ENCODE results near the gene EEFSEC. TPM values are rescaled to one million over a fixed set of nuclear protein-coding genes. Genes with fewer than 3 reads are reported as not detected.

Gene EEFSEC, protein sequence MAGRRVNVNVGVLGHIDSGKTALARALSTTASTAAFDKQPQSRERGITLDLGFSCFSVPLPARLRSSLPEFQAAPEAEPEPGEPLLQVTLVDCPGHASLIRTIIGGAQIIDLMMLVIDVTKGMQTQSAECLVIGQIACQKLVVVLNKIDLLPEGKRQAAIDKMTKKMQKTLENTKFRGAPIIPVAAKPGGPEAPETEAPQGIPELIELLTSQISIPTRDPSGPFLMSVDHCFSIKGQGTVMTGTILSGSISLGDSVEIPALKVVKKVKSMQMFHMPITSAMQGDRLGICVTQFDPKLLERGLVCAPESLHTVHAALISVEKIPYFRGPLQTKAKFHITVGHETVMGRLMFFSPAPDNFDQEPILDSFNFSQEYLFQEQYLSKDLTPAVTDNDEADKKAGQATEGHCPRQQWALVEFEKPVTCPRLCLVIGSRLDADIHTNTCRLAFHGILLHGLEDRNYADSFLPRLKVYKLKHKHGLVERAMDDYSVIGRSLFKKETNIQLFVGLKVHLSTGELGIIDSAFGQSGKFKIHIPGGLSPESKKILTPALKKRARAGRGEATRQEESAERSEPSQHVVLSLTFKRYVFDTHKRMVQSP
- 3.0 and 4.1 TPM in 2 replicates for total RNA-seq

DNA sequence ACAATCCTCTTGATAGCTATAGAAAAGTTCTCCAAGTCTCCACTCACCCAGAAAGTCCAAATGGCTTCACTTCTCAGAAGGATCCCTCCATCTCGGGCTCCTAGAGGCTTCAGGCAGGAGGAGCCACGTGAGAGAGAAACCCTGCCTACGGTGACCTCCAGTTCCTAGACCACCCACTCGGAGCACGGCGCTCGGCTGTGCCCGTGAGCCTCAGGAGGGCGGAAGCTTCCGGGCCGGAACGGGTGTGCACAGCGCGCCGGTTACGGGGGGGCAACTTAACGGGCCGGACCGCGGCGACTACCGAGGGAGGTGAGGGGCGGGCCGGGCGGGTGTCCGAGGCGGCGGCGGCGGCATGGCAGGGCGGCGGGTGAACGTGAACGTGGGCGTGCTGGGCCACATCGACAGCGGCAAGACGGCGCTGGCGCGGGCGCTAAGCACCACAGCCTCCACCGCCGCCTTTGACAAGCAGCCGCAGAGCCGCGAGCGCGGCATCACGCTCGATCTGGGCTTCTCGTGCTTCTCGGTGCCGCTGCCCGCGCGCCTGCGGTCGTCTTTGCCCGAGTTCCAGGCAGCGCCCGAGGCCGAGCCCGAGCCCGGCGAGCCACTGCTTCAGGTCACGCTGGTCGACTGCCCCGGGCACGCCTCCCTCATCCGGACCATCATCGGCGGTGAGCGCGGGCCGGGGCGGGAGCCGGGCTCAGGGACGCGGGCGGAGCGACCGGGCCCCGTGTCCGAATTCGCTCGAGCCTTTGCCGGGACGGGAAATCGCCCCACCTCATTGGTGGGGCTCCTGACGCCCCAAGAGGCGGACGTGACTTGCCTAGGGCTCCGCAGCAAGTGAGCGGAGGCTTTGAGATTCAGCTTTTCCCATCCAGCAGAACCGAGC, at the start of gene EEFSEC:
TSS of gene EEFSEC (plus strand) at position 326 of the 886 bp plus-strand sequence. CDS start at position 353, 27 bp downstream.

DNA sequence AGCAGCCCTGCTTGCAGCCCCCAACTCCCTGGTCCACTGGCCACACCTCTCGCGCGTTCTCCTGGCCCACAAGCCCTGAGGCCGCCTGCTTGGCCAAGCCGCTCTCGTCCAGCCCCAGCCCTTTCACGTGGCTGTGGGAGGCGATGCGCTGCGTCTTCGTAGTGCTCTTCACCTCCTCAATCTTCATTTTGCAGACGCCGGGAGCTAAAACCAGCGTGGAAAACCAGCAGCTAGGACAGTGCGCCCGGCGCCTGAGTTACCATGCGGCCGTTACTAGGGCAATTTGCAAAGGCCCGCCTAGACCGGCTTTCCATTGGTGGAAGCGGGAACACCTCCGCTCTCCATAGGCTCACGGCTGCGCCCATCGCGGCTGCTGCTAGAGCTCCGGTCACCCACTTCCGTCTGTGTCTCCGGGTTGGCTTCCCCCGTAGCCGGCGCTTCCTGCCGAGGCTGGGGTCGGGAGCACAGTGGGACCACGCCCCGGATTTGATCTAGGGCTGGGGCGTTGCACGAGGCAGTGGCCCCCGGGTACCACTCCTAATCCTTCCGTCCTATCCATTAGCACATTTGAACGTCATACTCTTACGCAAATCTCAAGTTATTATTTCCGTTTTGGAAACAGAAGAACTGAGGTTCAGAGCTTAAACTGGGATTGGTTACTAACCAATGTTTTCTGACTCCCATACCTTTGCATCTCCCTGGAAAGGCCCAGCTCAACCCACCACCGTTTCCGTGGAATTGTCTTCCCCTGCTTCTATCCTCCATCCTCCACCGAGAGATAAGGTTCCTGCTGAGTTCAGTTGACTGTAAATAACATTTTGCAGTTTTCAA, 29.5 kb upstream of the EEFSEC start, which contains the start of gene RUVBL1:
TSS of gene RUVBL1 (minus strand) at position 275 of the 831 bp plus-strand sequence. CDS start at position 187, 88 bp downstream.

Other genes starting within 250 kb of the EEFSEC start
- gene KBTBD12, start 238.2 kb upstream of the EEFSEC start, total RNA-seq, result not detected in 2 replicates
- 200 and 220 TPM in 2 replicates for gene SEC61A1, start 101.0 kb upstream of the EEFSEC start, total RNA-seq
- 75.3 and 94.6 TPM in 2 replicates for gene RUVBL1, start 29.7 kb upstream of the EEFSEC start, total RNA-seq

Measured in endothelial cell of coronary artery (primary cell).